ENCODE results near the gene NRXN2. TPM values are rescaled to one million over a fixed set of nuclear protein-coding genes. Genes with fewer than 3 reads are reported as not detected.

Gene NRXN2
- total RNA-seq, 1 donor from 2014 or later, result 1.9 TPM

- DNase-seq (ENCODE audit: missing footprints) (no peak), ATAC-seq (no peak)
Measured at GRCh38 chr11:64558869-64559268, 164.1 kb downstream of the NRXN2 start.

DNA sequence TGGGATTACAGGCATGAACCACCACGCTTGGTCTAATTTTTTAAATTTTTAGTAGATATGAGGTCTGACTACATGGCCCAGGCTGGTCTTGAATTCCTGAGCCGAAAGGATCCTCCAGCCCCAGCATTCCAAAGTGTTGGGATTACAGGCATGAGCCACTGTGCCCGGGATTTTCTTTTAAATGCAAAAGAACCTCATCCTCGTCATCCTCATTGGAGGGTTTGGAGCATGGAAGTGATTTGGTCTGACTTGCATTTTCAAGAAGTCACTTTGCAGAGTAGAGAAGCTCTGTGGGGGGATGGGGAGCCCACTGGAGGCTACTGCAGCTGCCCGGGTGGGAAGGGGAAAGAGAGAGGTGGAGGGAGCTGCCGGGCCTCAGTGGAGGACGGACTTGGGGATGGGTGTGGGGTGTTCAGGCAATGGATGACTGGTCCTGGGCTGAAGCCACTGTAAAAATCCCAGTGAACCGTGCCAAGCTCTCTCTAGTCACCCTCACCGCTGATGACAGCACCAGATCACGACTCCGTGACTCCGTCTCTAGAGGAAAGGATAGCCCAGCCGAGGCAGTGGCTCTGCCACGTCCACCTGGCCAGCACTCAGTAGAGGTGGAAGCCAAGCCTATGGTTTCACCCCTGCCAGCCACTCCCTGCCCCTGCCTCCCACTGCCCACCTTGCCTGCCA lies 164.8 kb downstream of the NRXN2 start:
- ATAC-seq, result peak; percentile 30
- intact Hi-C loops (cut with DNase I), result no loop called here
- DNase-seq (ENCODE audit: missing footprints), result no peak

More at GRCh38 chr11:64558869-64559268, 164.1 kb downstream of the NRXN2 start:
- intact Hi-C loops (cut with DNase I), result no loop called here

DNA sequence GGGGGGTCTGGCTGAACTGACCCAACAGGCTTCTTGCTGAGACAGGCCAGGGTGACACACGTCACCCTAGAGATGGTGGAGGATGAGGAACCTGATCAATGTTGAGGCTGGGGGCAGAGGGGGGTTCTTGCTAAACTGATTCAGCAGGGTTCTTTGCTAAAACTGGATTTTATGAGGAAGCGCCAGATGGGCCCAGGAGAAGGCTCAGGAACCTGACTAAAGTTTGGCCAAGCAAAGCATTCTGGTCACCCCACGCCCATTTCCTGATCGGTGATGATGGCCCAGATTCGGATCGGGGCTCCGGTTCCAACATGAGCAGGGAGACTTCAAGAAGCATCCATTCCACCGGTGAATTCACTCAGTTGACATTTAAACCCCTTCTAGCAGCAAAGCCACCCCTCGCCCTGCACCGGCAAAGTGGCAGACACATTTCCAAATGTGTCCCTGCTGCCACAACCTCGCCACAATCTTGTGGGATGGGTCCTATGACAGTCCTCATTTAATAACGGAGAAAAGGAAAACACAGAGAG lies 166.2 kb downstream of the NRXN2 start:
- DNase-seq (ENCODE audit: missing footprints), result no peak
- no peak for ATAC-seq
- intact Hi-C loops (cut with DNase I), result no loop called here

Other genes with a start within 250 kb of the NRXN2 start
- gene SLC22A11, start 167.3 kb downstream of the NRXN2 start, total RNA-seq, result not detected
- not detected for gene SLC22A12, start 132.0 kb downstream of the NRXN2 start, total RNA-seq
- gene RASGRP2, start 20.9 kb upstream of the NRXN2 start, total RNA-seq, result 46.8 TPM
- gene PYGM, start 36.8 kb upstream of the NRXN2 start, total RNA-seq, result 179 TPM
- 172 TPM for gene SF1, start 55.3 kb upstream of the NRXN2 start, total RNA-seq
- 11.3 TPM for gene MAP4K2, start 80.0 kb upstream of the NRXN2 start, total RNA-seq
- 8.4 TPM for gene MEN1, start 87.4 kb upstream of the NRXN2 start, total RNA-seq
- 0.16 TPM for gene CDC42BPG, start 121.5 kb upstream of the NRXN2 start, total RNA-seq
- 56.0 TPM for gene EHD1, start 155.4 kb upstream of the NRXN2 start, total RNA-seq
- gene ATG2A, start 194.0 kb upstream of the NRXN2 start, total RNA-seq, result 10.7 TPM
- 20.6 TPM for gene PPP2R5B, start 201.5 kb upstream of the NRXN2 start, total RNA-seq
- not detected for gene GPHA2, start 212.7 kb upstream of the NRXN2 start, total RNA-seq
- not detected for gene MAJIN, start 248.9 kb upstream of the NRXN2 start, total RNA-seq